ENCODE data around the gene WWOX. TPM values are rescaled to one million over a fixed set of nuclear protein-coding genes. Genes with fewer than 3 reads are reported as not detected.

The WWOX gene
- total RNA-seq, 2 experiments from 2014 or later, result 14.3 to 16.5 TPM

DNA sequence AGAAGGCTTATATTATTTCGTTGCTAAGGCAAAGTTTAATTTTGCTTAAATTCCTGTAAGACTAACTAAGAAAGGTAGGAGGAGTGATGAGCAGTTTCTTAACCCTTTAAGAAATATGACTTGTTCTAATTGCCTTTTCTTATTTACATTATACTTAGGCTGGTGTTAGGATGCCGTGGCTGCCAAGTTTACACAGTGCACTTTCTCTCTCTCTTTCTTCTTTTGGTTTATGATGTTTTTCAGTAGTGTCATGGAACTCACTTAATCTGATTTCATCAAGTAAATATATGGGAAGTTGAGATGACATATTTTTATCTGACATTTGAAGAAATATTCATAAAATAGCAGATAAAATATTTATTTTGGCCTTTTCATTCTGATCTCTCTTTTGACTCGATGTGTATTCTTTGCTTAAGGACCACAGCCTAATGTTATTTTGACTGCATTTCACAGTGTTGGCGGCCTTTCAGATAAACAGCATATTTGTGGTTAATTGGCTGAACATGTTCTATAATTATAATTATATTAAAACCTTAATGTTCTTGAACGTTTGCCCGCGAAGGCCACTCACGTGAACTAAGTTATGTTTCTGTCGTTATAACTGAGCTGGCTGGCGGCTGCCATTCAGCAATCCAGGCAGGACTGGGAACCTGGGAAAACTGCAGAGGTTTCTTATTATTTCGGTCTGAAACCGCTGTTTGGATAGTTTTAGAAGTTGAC, 191.6 kb downstream of the WWOX start:
- Mint-ChIP-seq H3K27ac (no peak overlapping the region), H3K9me3 (no peaks in the 10 kb centered on the region)
- POLR2A ChIA-PET, result no interaction called here

DNA sequence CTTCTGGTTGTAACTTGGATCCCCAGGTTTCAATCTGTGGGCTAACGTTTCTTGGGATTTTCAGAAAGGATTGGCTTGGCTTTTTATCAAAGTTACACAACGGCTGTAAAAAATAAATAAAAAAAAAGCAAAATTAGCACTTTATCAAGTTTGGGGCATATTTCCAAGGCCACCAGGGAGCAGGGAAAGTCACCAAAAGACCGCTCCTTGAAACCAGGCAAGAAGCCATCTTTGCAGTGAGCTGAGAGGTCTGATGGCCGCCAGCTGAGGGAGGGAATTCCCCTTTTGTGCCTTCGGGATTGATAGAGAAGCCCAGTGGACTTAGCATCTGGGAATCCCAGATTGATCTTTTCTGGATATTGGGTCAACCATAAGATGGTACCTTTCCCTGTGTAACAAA, 192.2 kb downstream of the WWOX start:
- intact Hi-C loops (cut with micrococcal nuclease), result no loop called here
- H3K36me3 Mint-ChIP-seq, result no peaks in the 10 kb centered on the region
- no peaks in the 10 kb centered on the region for H3K4me1 Mint-ChIP-seq (ENCODE audit: low read depth)
- H3K27ac Mint-ChIP-seq, result no peak overlapping the region
- CTCF ChIA-PET, result no interaction called here
- no peak overlapping the region for H3K4me3 Mint-ChIP-seq
- no peaks in the 10 kb centered on the region for H3K27me3 Mint-ChIP-seq
- POLR2A ChIA-PET, result no interaction called here
- DNase-seq, result no peak
- no peaks in the 10 kb centered on the region for H3K9me3 Mint-ChIP-seq

More for the DNA sequence above, 191.6 kb downstream of the WWOX start:
- intact Hi-C loops (cut with micrococcal nuclease), result no loop called here
- CTCF ChIA-PET, result no interaction called here
- H3K4me3 Mint-ChIP-seq, result no peak overlapping the region
- no peak for DNase-seq
- no peaks in the 10 kb centered on the region for H3K4me1 Mint-ChIP-seq (ENCODE audit: low read depth)
- H3K27me3 Mint-ChIP-seq, result no peaks in the 10 kb centered on the region
- no peaks in the 10 kb centered on the region for H3K36me3 Mint-ChIP-seq

DNA sequence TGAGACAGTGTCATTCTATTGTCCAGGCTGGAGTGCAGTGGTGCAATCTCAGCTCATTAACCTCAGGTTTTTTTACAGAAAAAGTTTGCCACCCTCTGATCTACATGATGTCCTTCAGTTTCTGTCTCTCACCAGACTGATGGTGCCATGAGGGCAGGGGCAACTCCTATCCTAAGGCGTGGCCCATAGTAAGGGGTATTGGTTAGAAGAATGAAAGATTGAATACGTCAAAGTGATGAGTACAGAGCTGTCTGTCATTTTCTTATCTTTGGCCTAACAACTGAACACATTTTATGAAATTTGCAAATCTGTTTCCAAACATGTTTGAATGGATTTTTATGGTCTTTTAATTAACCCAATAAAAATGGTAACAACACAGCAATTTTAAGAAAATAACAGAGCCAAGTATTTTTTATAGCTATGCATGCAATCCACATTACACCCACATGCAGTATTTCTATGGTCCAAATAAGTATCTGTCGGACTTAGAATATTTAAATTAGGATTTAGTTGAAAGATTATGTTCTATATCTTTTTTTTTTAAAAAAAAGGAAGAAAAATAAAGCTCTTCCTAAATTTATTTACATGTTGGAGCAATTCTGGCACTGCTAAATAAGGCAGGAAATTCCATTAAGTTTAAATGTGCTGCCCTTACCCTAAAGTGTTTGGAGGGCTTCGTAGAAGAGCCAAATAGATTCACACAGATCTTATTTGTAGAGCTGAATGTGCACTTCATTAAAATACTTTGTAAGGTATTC, 192.8 kb downstream of the WWOX start:
- Mint-ChIP-seq H3K9me3 (no peaks in the 10 kb centered on the region), H3K4me1 (ENCODE audit: low read depth) (no peaks in the 10 kb centered on the region), H3K27me3 (no peaks in the 10 kb centered on the region), H3K4me3 (no peak overlapping the region), H3K27ac (no peak overlapping the region), H3K36me3 (no peaks in the 10 kb centered on the region)
- ChIA-PET CTCF (interaction anchor here (0.6 kb wide), 2 partner anchors 14 to 239 kb away, joined by 3 read pairs; no protein-coding TSS in a partner anchor), POLR2A (no interaction called here)
- intact Hi-C loops (cut with micrococcal nuclease), result no loop called here
- no peak for DNase-seq

DNA sequence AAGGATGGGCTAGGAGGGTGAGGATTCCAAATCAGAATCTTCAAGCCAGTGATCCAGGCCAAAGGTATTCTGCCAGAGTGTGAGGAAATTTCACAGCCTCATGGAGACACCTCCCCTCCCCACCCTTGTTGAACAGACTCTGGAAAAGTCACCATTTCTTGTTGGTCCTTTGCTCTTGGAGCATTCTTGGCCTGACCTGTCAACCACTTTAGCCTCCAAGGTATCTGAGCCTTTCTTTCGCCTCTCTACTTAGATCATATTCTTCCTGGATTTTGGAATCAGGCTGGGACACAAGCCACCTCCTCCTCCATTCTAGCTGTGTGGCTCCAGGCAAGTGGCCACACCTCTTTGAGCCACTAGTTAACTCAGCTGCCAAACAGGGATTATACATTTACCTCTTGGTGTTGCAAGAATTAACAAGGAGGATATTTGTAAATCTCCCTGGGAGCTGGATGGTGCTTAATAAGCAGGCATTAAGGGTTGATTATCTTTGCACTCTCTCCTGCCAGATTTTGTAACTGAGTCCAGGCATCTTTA, 193.5 kb downstream of the WWOX start:
- H3K9me3 Mint-ChIP-seq, result no peaks in the 10 kb centered on the region
- H3K27ac Mint-ChIP-seq, result no peak overlapping the region
- CTCF ChIA-PET, result interaction anchor here (0.6 kb wide), 1 partner anchor 15 kb away, joined by 3 read pairs; no protein-coding TSS in a partner anchor
- no peaks in the 10 kb centered on the region for H3K36me3 Mint-ChIP-seq
- no peaks in the 10 kb centered on the region for H3K4me1 Mint-ChIP-seq (ENCODE audit: low read depth)
- H3K27me3 Mint-ChIP-seq, result no peaks in the 10 kb centered on the region
- intact Hi-C loops (cut with micrococcal nuclease), result no loop called here
- no peak overlapping the region for H3K4me3 Mint-ChIP-seq
- DNase-seq, result no peak
- POLR2A ChIA-PET, result no interaction called here

DNA sequence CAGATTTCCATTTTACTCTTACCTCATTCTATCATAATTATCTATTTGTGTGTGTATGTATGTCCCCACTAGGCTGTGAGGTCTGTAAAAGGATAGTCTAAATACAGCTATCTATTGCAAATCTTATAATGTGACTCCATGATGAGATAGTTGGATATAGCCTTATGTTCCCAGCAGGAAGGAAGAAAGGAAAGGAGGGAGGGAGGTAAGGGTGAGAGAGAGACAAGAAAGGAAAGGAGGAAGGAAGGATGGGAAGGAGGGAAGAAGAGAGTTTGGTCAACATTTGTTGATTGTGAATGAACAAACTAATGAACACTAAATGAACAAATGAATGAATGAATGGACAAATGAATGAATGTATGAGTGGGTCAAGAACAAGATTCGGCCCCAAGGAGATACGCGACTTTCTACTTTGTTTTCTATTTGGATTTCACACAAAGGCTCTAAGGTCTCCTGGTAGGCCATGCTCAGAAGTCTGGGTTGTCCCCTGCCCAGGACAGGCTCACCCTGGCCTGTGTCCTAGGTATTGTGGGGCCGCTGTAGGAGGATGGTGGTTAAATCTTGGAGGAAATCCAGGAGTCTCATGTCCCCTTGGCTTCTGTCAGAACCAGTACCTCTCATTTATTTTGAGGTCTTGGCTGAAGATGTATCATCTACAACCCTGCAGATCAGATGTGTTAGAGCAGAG, 195.2 kb downstream of the WWOX start:
- POLR2A ChIA-PET, result no interaction called here
- H3K4me1 Mint-ChIP-seq (ENCODE audit: low read depth), result no peaks in the 10 kb centered on the region
- H3K27ac Mint-ChIP-seq, result no peak overlapping the region
- no peak for DNase-seq
- H3K36me3 Mint-ChIP-seq, result no peaks in the 10 kb centered on the region
- intact Hi-C loops (cut with micrococcal nuclease), result no loop called here
- H3K9me3 Mint-ChIP-seq, result no peaks in the 10 kb centered on the region
- no peak overlapping the region for H3K4me3 Mint-ChIP-seq
- CTCF ChIA-PET, result no interaction called here
- no peaks in the 10 kb centered on the region for H3K27me3 Mint-ChIP-seq

DNA sequence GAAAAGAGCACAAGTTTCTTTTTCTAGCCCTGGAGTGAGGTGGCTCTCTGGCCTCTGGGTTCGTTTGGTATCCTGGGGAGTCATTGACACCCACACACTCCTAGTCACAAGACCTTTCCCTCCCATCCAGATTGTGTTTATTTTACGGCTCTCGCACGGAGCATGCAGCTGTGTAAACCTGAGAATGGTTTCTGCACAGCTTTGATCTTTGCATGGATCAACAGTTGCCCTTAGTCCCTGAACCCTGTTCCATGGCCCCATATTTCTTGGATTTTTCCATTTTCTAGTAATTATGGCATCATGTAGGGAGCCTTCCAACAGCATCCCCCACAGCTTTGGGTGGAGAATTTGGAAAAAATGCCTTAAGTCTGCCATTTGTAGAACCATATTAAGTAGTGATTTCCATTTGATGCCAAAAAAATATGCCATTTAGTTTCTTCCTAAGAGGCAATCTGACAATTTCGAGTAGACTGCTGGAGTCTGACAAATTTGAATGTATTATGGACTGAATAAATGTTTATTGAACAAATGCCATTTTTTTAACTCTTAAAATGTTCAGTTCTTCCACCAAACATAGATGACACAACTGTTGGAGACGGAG, 197.7 kb downstream of the WWOX start:
- CTCF ChIA-PET, result no interaction called here
- no peaks in the 10 kb centered on the region for H3K27me3 Mint-ChIP-seq
- no peak for DNase-seq
- H3K9me3 Mint-ChIP-seq, result no peaks in the 10 kb centered on the region
- POLR2A ChIA-PET, result no interaction called here
- no peak overlapping the region for H3K4me3 Mint-ChIP-seq
- no peaks in the 10 kb centered on the region for H3K36me3 Mint-ChIP-seq
- no peak overlapping the region for H3K27ac Mint-ChIP-seq
- no peaks in the 10 kb centered on the region for H3K4me1 Mint-ChIP-seq (ENCODE audit: low read depth)
- intact Hi-C loops (cut with micrococcal nuclease), result no loop called here

DNA sequence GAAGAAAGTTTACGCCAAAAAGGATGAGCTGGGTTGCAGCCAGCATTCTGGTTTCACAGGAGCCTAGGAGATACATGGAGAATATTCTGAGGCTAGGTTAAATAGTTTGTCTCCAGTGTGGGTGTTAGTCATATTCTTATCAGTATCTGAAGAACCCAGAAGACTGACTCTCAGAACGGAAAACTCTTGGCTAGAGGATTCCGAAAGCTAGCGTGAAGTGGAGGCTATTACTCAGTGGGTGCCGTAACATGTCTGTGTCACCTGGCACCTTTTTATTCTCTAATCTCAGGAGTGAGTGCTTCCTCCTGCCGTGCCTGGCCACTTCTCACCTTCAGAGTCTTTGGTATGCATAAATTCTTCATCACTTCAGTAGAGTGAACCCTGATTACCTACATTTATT, 199.5 kb downstream of the WWOX start:
- intact Hi-C loops (cut with micrococcal nuclease), result no loop called here
- ChIA-PET POLR2A (no interaction called here), CTCF (no interaction called here)
- Mint-ChIP-seq H3K27ac (no peak overlapping the region), H3K4me3 (no peak overlapping the region), H3K4me1 (ENCODE audit: low read depth) (no peaks in the 10 kb centered on the region), H3K9me3 (no peaks in the 10 kb centered on the region), H3K27me3 (no peaks in the 10 kb centered on the region), H3K36me3 (peaks cover 1% of the 10 kb centered on the region)
- no peak for DNase-seq

DNA sequence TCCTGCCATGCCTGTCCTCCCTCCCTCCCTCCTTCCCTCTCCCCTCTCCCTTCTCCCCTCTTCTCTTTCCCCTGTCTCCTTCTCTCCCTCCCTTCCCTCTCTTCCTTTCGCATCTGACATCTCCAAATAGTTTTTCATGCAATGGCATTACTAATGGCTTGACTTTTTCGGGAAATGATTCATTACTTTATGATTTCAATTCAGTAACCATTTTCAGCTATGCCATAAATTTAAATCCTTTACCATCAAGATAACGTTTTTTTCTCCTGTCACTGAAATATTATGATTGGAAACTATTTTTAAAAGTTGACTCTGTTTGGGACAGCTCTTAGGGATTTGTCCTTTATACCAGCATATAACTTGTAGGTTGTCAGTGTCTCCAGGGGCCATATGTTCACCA, 201.0 kb downstream of the WWOX start:
- Mint-ChIP-seq H3K27me3 (no peaks in the 10 kb centered on the region), H3K9me3 (no peaks in the 10 kb centered on the region), H3K4me3 (no peak overlapping the region), H3K4me1 (ENCODE audit: low read depth) (no peaks in the 10 kb centered on the region), H3K36me3 (peaks cover 2% of the 10 kb centered on the region), H3K27ac (no peak overlapping the region)
- ChIA-PET CTCF (no interaction called here), POLR2A (no interaction called here)
- intact Hi-C loops (cut with micrococcal nuclease), result no loop called here
- DNase-seq, result no peak

DNA sequence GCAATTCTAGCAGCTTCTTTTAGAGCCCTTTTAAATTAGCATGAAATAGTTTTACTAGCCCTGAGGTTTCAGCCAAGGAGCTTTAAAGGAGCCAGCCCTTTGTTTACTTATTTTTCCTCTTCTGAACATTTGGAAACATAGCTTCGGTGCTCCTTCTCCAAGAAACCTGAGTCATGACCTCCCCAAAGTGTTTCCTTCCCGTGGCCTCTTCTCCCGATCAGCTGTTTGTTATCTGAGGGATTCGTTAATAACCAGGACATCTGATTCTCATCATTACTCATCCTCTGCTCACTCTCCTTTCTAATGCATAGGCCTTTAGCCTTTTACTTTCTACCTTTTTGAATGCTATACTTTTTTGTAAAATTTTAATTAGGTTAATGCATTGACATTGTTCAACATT, 204.5 kb downstream of the WWOX start:
- Mint-ChIP-seq H3K36me3 (peaks cover 2% of the 10 kb centered on the region), H3K4me1 (ENCODE audit: low read depth) (no peaks in the 10 kb centered on the region), H3K27me3 (no peaks in the 10 kb centered on the region), H3K27ac (no peak overlapping the region), H3K9me3 (no peaks in the 10 kb centered on the region), H3K4me3 (no peak overlapping the region)
- CTCF ChIA-PET, result no interaction called here
- no peak for DNase-seq
- POLR2A ChIA-PET, result no interaction called here
- intact Hi-C loops (cut with micrococcal nuclease), result no loop called here

DNA sequence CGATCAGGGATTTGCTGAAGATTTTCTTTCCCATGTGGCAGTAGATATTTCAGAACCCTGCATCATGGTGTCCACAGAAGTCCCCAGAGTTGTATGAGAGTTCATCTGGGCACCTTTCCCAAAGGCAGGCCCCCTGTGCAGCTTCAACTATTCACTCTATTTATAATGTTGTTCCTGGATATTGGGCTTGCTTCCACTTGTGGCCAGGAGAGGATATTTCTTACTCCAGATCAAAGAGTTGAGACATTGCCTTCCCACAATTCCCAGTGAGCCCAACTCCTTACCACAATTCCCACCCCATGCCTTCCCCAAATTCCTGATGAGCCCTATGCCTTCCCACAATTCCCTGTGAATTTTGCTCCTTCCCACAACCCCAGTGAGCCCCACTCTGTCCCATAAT, 206.9 kb downstream of the WWOX start:
- DNase-seq, result no peak
- no peaks in the 10 kb centered on the region for H3K27me3 Mint-ChIP-seq
- peaks cover 6% of the 10 kb centered on the region for H3K4me1 Mint-ChIP-seq (ENCODE audit: low read depth)
- ChIA-PET POLR2A (no interaction called here), CTCF (no interaction called here)
- peaks cover 2% of the 10 kb centered on the region for H3K36me3 Mint-ChIP-seq
- intact Hi-C loops (cut with micrococcal nuclease), result no loop called here
- H3K4me3 Mint-ChIP-seq, result no peak overlapping the region
- H3K9me3 Mint-ChIP-seq, result no peaks in the 10 kb centered on the region
- H3K27ac Mint-ChIP-seq, result no peak overlapping the region

DNA sequence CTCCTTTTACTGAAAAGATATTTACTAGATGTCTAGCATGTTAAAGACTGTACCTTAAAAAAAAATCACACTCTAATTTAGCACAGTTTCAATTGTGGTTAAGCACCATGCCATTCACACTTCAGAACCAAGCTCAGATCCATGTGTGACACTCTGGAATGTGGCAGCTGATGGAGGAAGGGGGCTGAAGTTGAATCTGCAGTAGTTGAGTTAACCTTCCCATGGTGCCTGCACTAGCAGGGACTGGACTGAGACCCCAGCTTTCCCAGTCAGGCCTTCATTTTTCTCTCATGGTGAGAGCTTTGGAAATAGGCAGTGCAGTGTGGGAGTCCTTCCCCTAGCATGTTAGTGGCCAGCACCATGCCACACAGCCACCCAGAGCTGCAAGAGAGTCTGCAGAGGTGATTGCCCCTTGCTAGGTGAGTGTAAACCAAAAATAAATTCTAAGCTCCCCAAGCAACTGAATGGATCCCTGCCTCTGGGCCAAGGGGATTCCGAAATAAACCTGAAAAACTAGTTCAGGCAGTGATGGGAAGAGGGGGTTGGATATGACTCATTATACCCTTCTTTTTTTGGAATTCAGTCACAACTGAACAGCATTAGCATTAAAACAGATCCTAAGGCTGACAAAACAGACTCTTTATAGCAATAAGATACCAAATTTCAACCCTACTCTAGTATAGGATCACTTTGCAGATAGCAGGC, 208.5 kb downstream of the WWOX start:
- H3K4me1 Mint-ChIP-seq (ENCODE audit: low read depth), result peaks cover 6% of the 10 kb centered on the region
- no peaks in the 10 kb centered on the region for H3K9me3 Mint-ChIP-seq
- intact Hi-C loops (cut with micrococcal nuclease), result no loop called here
- no peaks in the 10 kb centered on the region for H3K27me3 Mint-ChIP-seq
- DNase-seq, result no peak
- H3K36me3 Mint-ChIP-seq, result peaks cover 2% of the 10 kb centered on the region
- no peak overlapping the region for H3K4me3 Mint-ChIP-seq
- CTCF ChIA-PET, result no interaction called here
- no peak overlapping the region for H3K27ac Mint-ChIP-seq
- POLR2A ChIA-PET, result no interaction called here

DNA sequence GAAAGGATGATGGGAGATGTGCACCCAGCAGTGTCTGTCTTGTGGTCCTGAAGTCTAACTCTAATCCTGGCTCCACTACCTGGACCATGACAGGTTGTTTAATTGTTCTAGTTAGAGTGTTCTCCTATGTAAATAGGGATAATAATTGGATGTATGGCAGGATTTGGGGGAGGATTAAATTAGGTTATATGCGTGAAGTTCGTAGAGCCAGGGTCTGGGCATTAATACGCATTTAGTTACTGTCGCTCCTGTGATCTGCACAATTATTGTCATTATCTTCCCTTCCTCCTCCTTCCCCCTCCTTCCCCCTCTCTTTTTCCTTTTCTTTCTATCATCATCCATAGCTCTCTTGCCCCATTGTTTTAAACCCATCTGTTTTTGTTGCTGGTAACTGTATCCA, 210.3 kb downstream of the WWOX start:
- H3K4me3 Mint-ChIP-seq, result no peak overlapping the region
- H3K9me3 Mint-ChIP-seq, result no peaks in the 10 kb centered on the region
- intact Hi-C loops (cut with micrococcal nuclease), result no loop called here
- ChIA-PET CTCF (no interaction called here), POLR2A (no interaction called here)
- DNase-seq, result no peak
- H3K27me3 Mint-ChIP-seq, result no peaks in the 10 kb centered on the region
- H3K4me1 Mint-ChIP-seq (ENCODE audit: low read depth), result peaks cover 6% of the 10 kb centered on the region
- H3K27ac Mint-ChIP-seq, result no peak overlapping the region
- no peaks in the 10 kb centered on the region for H3K36me3 Mint-ChIP-seq
